Caco-2 (cell line): ENCODE results near the gene TLX1. TPM values are rescaled to one million over a fixed set of nuclear protein-coding genes. Genes with fewer than 3 reads are reported as not detected.

ENCODE experiments used
- BruUV-seq: library from RNA; stranded (reverse); fragments of 400-500 nt; replicated peaks from 2 replicates; lab custom pipeline; 2021; lab: Mats Ljungman, UMichigan
- CTCF ChIA-PET: fragments of 300-600 bp; sonication (Branson Sonifier 250); formaldehyde crosslinking; loops from one replicate; lab custom pipeline; 2022; ENCODE audit warnings: antibody characterized with exemption; lab: Charles Lee
- POLR2A ChIA-PET: fragments of 300-600 bp; sonication (Branson Sonifier 250); formaldehyde crosslinking; loops from one replicate; lab custom pipeline; 2022; ENCODE audit warnings: antibody characterized with exemption; lab: Charles Lee
- DNase-seq, 2 experiments: peaks; one replicate each; pipeline versions ENCODE4 v3.0.0 to v3.0.0-alpha.2; 2020 to 2022
- H3K27me3 ChIP-seq: replicated peaks from 2 replicates; pipeline ENCODE4 v1.6.0; 2011; ENCODE audit warnings: low read length; ENCODE audit not compliant: control insufficient read depth, insufficient read depth
- H3K36me3 ChIP-seq: 2 replicates; pipeline ENCODE4 v1.5.1; 2011; ENCODE audit warnings: low read length; ENCODE audit not compliant: control insufficient read depth, insufficient read depth
- H3K4me1 ChIP-seq: fragments of 250-450 bp; sonication (Bioruptor Pico); 2 replicates; pipeline ENCODE4 v1.5.1; 2020; ENCODE audit warnings: mild to moderate bottlenecking
- H3K4me3 ChIP-seq: 2 replicates; pipeline ENCODE4 v1.5.1; 2011; ENCODE audit warnings: low read depth, mild to moderate bottlenecking, control low read depth, low read length
- H3K9me3 ChIP-seq: fragments of 250-450 bp; sonication (Bioruptor Pico); 2 replicates; pipeline ENCODE4 v1.5.1; 2020; ENCODE audit warnings: mild to moderate bottlenecking, moderate library complexity
- H3K27ac Mint-ChIP-seq: one replicate; pipeline ENCODE4 v1.8.0; 2022; ENCODE audit warnings: mixed read lengths; ENCODE audit not compliant: unreplicated experiment
- H3K27me3 Mint-ChIP-seq: one replicate; pipeline ENCODE4 v1.8.0; 2022; ENCODE audit warnings: mixed read lengths; ENCODE audit not compliant: insufficient read depth, unreplicated experiment
- H3K36me3 Mint-ChIP-seq: one replicate; pipeline ENCODE4 v1.8.0; 2022; ENCODE audit warnings: mild to moderate bottlenecking, mixed read lengths; ENCODE audit not compliant: insufficient read depth, unreplicated experiment
- H3K4me1 Mint-ChIP-seq: one replicate; pipeline ENCODE4 v1.8.0; 2022; ENCODE audit warnings: low read depth, mixed read lengths; ENCODE audit not compliant: unreplicated experiment
- H3K4me3 Mint-ChIP-seq: one replicate; pipeline ENCODE4 v1.8.0; 2022; ENCODE audit warnings: mild to moderate bottlenecking, moderate library complexity, mixed read lengths; ENCODE audit not compliant: unreplicated experiment
- H3K9me3 Mint-ChIP-seq: one replicate; pipeline ENCODE4 v1.8.0; 2022; ENCODE audit warnings: mixed read lengths; ENCODE audit not compliant: unreplicated experiment
- intact Hi-C: fragments of 100-400 bp; cut with micrococcal nuclease; formaldehyde crosslinking; loops from one replicate; pipeline ENCODE4 v1.10.0; 2022; ENCODE audit not compliant: unreplicated experiment
- total RNA-seq: library from RNA; stranded (reverse); gene quantifications from 2 replicates; pipeline ENCODE4 v1.2.3, GENCODE V29; 2022
- TF ChIP-seq, protein P1 (sequence below), 2 experiments: fragments of 200-600 bp in 1 of 2; IDR thresholded peaks; 1 replicate in 1 of 2; 2 replicates in 1 of 2; pipeline versions ENCODE4 v1.5.1 to v1.8.0; 2011 to 2022; ENCODE audit warnings: antibody characterized with exemption in 1 of 2, control low read depth in 1 of 2, inconsistent platforms in 1 of 2, low read depth in 1 of 2, low read length in 1 of 2, mild to moderate bottlenecking in 1 of 2, moderate library complexity in 1 of 2; ENCODE audit not compliant: insufficient read depth in 1 of 2, severe bottlenecking in 1 of 2, unreplicated experiment in 1 of 2

TLX1 gene
- total RNA-seq, 1 experiment from 2014 or later: 2.3 TPM

DNA sequence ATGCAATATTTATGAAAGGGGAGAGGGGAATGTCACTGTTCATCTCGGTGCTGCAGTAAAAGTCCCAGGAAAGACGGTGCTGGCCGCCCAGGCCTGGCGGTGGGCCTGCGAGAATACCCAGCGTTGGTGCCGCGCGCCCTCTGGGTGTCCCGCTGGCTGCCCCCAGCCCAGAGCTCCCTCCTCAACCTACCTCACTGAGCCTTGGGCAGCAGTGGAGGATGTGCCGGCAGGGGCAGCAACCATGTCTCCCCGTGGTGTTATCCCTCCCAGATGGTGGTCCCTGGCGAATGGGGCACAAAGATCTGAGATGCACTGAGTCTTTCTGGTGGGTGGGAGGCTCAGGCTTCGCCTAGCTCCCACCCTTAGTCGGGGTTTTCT lies 9.5 kb upstream of the TLX1 start:
- Mint-ChIP-seq H3K27ac (no peak overlapping the region), H3K36me3 (no peaks in the 10 kb centered on the region), H3K4me3 (no peak overlapping the region), H3K4me1 (peaks cover 10% of the 10 kb centered on the region), H3K27me3 (no peaks in the 10 kb centered on the region), H3K9me3 (no peaks in the 10 kb centered on the region)
- no peak overlapping the region for H3K4me3 ChIP-seq
- BruUV-seq: no TSS peak
- POLR2A ChIA-PET: no interaction called here
- no peaks in the 10 kb centered on the region for H3K36me3 ChIP-seq
- H3K9me3 ChIP-seq: no peaks in the 10 kb centered on the region
- TF ChIP-seq, protein P1, sequence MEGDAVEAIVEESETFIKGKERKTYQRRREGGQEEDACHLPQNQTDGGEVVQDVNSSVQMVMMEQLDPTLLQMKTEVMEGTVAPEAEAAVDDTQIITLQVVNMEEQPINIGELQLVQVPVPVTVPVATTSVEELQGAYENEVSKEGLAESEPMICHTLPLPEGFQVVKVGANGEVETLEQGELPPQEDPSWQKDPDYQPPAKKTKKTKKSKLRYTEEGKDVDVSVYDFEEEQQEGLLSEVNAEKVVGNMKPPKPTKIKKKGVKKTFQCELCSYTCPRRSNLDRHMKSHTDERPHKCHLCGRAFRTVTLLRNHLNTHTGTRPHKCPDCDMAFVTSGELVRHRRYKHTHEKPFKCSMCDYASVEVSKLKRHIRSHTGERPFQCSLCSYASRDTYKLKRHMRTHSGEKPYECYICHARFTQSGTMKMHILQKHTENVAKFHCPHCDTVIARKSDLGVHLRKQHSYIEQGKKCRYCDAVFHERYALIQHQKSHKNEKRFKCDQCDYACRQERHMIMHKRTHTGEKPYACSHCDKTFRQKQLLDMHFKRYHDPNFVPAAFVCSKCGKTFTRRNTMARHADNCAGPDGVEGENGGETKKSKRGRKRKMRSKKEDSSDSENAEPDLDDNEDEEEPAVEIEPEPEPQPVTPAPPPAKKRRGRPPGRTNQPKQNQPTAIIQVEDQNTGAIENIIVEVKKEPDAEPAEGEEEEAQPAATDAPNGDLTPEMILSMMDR (IDR thresholded peaks at IDR 0.05; ENCODE audit: insufficient read depth in 1 of 2, low read depth in 1 of 2, low read length in 1 of 2, severe bottlenecking in 1 of 2, unreplicated experiment in 1 of 2): no peak
- intact Hi-C loops: no loop called here
- no peaks in the 10 kb centered on the region for H3K4me1 ChIP-seq
- H3K27me3 ChIP-seq: no peaks in the 10 kb centered on the region
- no peak for DNase-seq
- CTCF ChIA-PET: interaction anchor here (0.5 to 1.2 kb wide), 2 partner anchors 21 to 197 kb away, joined by 3 to 4 read pairs; no protein-coding TSS in a partner anchor

DNA sequence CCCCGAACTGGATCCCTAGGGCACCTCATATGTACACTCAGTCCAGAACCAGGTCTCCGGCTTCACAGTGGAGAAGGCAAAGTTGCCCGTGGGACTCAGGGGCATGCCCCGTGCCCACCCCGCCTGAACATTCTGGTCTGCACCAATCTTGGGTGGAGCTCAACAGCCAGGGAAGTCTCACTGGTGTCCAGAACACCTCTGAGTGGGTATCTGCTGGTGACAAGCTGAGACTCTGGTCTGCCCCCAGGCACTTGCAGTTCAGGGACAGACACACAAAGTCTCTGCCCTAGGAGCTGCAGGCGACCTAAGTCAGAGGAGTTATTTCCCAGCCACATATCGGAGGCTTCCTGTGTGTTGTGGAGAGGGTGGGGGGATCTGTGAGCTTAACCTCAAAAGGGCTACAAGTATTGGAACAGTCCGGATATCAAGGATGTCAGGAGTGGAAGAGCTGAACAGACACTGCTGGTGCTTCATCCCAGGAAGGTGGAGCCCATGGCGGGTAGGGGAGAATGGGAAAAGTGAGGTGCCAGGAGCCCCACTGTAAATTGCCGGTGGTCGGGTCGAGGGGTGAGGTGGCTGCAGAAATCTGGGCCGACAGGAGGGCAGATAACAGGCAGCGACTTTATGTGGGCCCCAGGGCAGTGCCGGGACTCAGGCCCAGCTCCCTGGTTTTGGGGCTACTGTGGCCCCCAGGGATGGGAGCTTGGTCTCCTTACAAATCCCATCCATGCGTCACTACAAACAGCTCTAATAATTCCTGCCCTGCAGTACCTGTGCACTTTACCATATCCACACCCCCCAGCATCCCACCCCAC lies 8.6 kb upstream of the TLX1 start:
- H3K27me3 ChIP-seq: no peaks in the 10 kb centered on the region
- DNase-seq: no peak
- H3K4me1 Mint-ChIP-seq: peaks cover 10% of the 10 kb centered on the region
- POLR2A ChIA-PET: no interaction called here
- H3K27ac Mint-ChIP-seq: no peak overlapping the region
- H3K27me3 Mint-ChIP-seq: no peaks in the 10 kb centered on the region
- CTCF ChIA-PET: interaction anchor here (0.5 to 1.4 kb wide), 4 partner anchors 19 to 196 kb away, joined by 3 to 5 read pairs (median 4); no protein-coding TSS in a partner anchor
- no peaks in the 10 kb centered on the region for H3K36me3 ChIP-seq
- H3K4me1 ChIP-seq: no peaks in the 10 kb centered on the region
- no peaks in the 10 kb centered on the region for H3K9me3 ChIP-seq
- BruUV-seq: no TSS peak
- intact Hi-C loops: no loop called here
- no peaks in the 10 kb centered on the region for H3K36me3 Mint-ChIP-seq
- H3K4me3 Mint-ChIP-seq: no peak overlapping the region
- TF ChIP-seq, protein P1 (IDR thresholded peaks at IDR 0.05; ENCODE audit: insufficient read depth in 1 of 2, low read depth in 1 of 2, low read length in 1 of 2, severe bottlenecking in 1 of 2, unreplicated experiment in 1 of 2): no peak
- H3K9me3 Mint-ChIP-seq: no peaks in the 10 kb centered on the region
- H3K4me3 ChIP-seq: no peak overlapping the region

DNA sequence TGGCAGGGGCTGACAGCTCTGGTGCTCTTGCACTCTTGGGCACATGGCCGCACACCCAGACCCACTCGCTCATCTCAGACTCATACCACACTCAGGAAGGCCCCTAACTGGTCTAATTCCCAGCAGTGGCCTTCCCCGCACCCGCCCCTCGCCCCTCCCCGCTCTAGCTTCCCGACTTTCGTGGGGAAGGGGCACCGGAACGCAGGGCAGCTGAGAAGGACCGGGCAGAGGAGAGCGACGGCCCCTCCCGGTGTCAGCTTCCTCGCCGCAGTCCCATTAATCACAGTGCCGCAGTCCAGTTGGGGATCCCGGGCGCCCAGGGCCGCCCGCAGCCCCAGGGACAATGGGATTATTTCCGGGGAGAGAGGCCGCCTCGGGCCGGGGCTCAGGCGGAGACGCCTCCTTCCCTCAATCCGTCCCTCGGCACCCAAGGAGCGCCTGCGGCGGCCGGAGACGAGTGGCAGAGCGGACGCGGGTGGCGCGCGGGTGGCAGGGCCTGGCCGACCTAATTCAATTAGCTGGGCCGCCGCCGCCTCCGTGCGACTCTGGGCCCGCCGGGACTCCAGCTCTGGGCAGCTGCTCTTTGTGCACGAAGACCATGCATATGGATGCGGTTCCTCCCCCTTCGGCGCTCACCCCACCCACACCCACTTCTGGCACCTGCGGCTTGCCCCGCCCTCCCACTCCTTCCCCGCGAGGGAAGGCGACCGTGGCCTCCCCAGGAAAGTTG lies 7.8 kb upstream of the TLX1 start:
- Histone ChIP-seq H3K4me3 (no peak overlapping the region), H3K4me1 (no peaks in the 10 kb centered on the region), H3K36me3 (no peaks in the 10 kb centered on the region), H3K9me3 (no peaks in the 10 kb centered on the region), H3K27me3 (no peaks in the 10 kb centered on the region)
- Mint-ChIP-seq H3K4me3 (no peak overlapping the region), H3K9me3 (no peaks in the 10 kb centered on the region), H3K36me3 (no peaks in the 10 kb centered on the region), H3K4me1 (peaks cover 10% of the 10 kb centered on the region), H3K27me3 (no peaks in the 10 kb centered on the region), H3K27ac (no peak overlapping the region)
- ChIA-PET CTCF (interaction anchor here (1.1 to 1.4 kb wide), 3 partner anchors 18 to 28 kb away, joined by 3 to 5 read pairs (median 4); no protein-coding TSS in a partner anchor), POLR2A (no interaction called here)
- DNase-seq: no peak
- intact Hi-C loops: no loop called here
- BruUV-seq: no TSS peak
- TF ChIP-seq, protein P1 (IDR thresholded peaks at IDR 0.05; ENCODE audit: insufficient read depth in 1 of 2, low read depth in 1 of 2, low read length in 1 of 2, severe bottlenecking in 1 of 2, unreplicated experiment in 1 of 2): no peak
